Smooth muscle cell (in vitro differentiated cells): Measurements from ENCODE around the gene KREMEN2. TPM values are rescaled to one million over a fixed set of nuclear protein-coding genes. Genes with fewer than 3 reads are reported as not detected.

ENCODE experiments used
- DNase-seq: peaks from one replicate; lab custom pipeline; 2025; ENCODE audit not compliant: unreplicated experiment; lab: John Stamatoyannopoulos, UW
- H2AFZ ChIP-seq: fragments of 200-600 bp; sonication (generic); 2 replicates; pipeline ENCODE4 v1.6.0; 2016; ENCODE audit warnings: antibody characterized with exemption, low read depth, mild to moderate bottlenecking
- H3F3A ChIP-seq: fragments of 200-600 bp; sonication (generic); 2 replicates; pipeline ENCODE4 v1.6.0; 2017; ENCODE audit warnings: antibody characterized with exemption, low read depth
- H3K27ac ChIP-seq: fragments of 200-600 bp; sonication (generic); 2 replicates; pipeline ENCODE4 v1.5.1; 2016; ENCODE audit warnings: low read depth, mild to moderate bottlenecking
- H3K27me3 ChIP-seq: fragments of 200-600 bp; sonication (generic); 2 replicates; pipeline ENCODE4 v1.6.1; 2016; ENCODE audit warnings: low read depth, mild to moderate bottlenecking
- H3K36me3 ChIP-seq: fragments of 200-600 bp; sonication (generic); 2 replicates; pipeline ENCODE4 v1.5.1; 2016; ENCODE audit warnings: low read depth
- H3K4me1 ChIP-seq: fragments of 200-600 bp; sonication (generic); 2 replicates; pipeline ENCODE4 v1.5.1; 2016; ENCODE audit warnings: low read depth
- H3K4me2 ChIP-seq: fragments of 200-600 bp; sonication (generic); 2 replicates; pipeline ENCODE4 v1.6.0; 2016; ENCODE audit warnings: mild to moderate bottlenecking
- H3K4me3 ChIP-seq: fragments of 200-600 bp; sonication (generic); 2 replicates; pipeline ENCODE4 v1.5.1; 2016; ENCODE audit warnings: mild to moderate bottlenecking
- H3K79me2 ChIP-seq: fragments of 200-600 bp; sonication (generic); 2 replicates; pipeline ENCODE4 v1.6.0; 2016; ENCODE audit warnings: low read depth, mild to moderate bottlenecking
- H3K9ac ChIP-seq: fragments of 200-600 bp; sonication (generic); 2 replicates; pipeline ENCODE4 v1.6.0; 2016; ENCODE audit warnings: low read depth
- H3K9me3 ChIP-seq: fragments of 200-600 bp; sonication (generic); replicated peaks from 2 replicates; pipeline ENCODE4 v1.5.1; 2016; ENCODE audit warnings: low read depth
- H4K20me1 ChIP-seq: fragments of 200-600 bp; sonication (generic); 2 replicates; pipeline ENCODE4 v1.6.0; 2016; ENCODE audit warnings: low read depth
- WGBS: methylation state at CpG from one replicate; pipeline ENCODE4 v1.1.7; 2016; ENCODE audit warnings: low lambda C conversion rate; 5-methylcytosine and 5-hydroxymethylcytosine counted together
- polyA plus RNA-seq: library from polyadenylated mRNA; unstranded; fragments of >200 nt; fragmentation: Nextera tagmentation; extraction: Ambion mirVana; gene quantifications from 2 replicates; pipeline ENCODE4 v1.2.1, GENCODE V29; 2016
- total RNA-seq: library from RNA; depleted of rRNA; stranded (reverse); fragments of >200 nt; gene quantifications from 2 replicates; pipeline ENCODE4 v1.2.3, GENCODE V29; 2014
- TF ChIP-seq, protein P1 (sequence below): fragments of 200-600 bp; sonication (generic); IDR thresholded peaks from 2 replicates; pipeline ENCODE4 v1.5.1; 2017; ENCODE audit warnings: borderline replicate concordance, mild to moderate bottlenecking, antibody characterized with exemption; ENCODE audit not compliant: insufficient read depth, poor library complexity, severe bottlenecking

The KREMEN2 gene
- total and polyA plus RNA-seq, 2 experiments from 2014 or later, result 0.27 to 2.0 TPM

GRCh38 chr16:2996298-2996697 lies 32.2 kb downstream of the KREMEN2 start:
- H3K79me2 ChIP-seq, result no peaks in the 10 kb centered on the region
- H3F3A ChIP-seq, result no peaks in the 10 kb centered on the region
- DNase-seq, result no peak
- H3K9ac ChIP-seq, result no peak overlapping the region
- H3K9me3 ChIP-seq, result no peaks in the 10 kb centered on the region
- TF ChIP-seq, protein P1, sequence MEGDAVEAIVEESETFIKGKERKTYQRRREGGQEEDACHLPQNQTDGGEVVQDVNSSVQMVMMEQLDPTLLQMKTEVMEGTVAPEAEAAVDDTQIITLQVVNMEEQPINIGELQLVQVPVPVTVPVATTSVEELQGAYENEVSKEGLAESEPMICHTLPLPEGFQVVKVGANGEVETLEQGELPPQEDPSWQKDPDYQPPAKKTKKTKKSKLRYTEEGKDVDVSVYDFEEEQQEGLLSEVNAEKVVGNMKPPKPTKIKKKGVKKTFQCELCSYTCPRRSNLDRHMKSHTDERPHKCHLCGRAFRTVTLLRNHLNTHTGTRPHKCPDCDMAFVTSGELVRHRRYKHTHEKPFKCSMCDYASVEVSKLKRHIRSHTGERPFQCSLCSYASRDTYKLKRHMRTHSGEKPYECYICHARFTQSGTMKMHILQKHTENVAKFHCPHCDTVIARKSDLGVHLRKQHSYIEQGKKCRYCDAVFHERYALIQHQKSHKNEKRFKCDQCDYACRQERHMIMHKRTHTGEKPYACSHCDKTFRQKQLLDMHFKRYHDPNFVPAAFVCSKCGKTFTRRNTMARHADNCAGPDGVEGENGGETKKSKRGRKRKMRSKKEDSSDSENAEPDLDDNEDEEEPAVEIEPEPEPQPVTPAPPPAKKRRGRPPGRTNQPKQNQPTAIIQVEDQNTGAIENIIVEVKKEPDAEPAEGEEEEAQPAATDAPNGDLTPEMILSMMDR, result no peak
- H3K4me3 ChIP-seq, result no peak overlapping the region
- H4K20me1 ChIP-seq, result no peaks in the 10 kb centered on the region
- WGBS, result 86% methylated on average over 10 of the region's 13 CpGs
- no peak overlapping the region for H2AFZ ChIP-seq
- no peaks in the 10 kb centered on the region for H3K36me3 ChIP-seq
- no peaks in the 10 kb centered on the region for H3K27me3 ChIP-seq
- no peak overlapping the region for H3K4me2 ChIP-seq
- no peaks in the 10 kb centered on the region for H3K4me1 ChIP-seq
- no peak overlapping the region for H3K27ac ChIP-seq

GRCh38 chr16:2999929-3000328 lies 35.9 kb downstream of the KREMEN2 start:
- H2AFZ ChIP-seq, result no peak overlapping the region
- peaks cover 2% of the 10 kb centered on the region for H3K4me1 ChIP-seq
- H3K9me3 ChIP-seq, result no peaks in the 10 kb centered on the region
- no peak overlapping the region for H3K4me3 ChIP-seq
- H3F3A ChIP-seq, result no peaks in the 10 kb centered on the region
- H3K27me3 ChIP-seq, result peaks cover 3% of the 10 kb centered on the region
- TF ChIP-seq, protein P1, result no peak
- H3K27ac ChIP-seq, result no peak overlapping the region
- no peaks in the 10 kb centered on the region for H3K36me3 ChIP-seq
- no peaks in the 10 kb centered on the region for H3K79me2 ChIP-seq
- no peak overlapping the region for H3K4me2 ChIP-seq
- 92% methylated on average over 6 of the region's 6 CpGs for WGBS
- no peak for DNase-seq
- H3K9ac ChIP-seq, result no peak overlapping the region
- no peaks in the 10 kb centered on the region for H4K20me1 ChIP-seq

DNA sequence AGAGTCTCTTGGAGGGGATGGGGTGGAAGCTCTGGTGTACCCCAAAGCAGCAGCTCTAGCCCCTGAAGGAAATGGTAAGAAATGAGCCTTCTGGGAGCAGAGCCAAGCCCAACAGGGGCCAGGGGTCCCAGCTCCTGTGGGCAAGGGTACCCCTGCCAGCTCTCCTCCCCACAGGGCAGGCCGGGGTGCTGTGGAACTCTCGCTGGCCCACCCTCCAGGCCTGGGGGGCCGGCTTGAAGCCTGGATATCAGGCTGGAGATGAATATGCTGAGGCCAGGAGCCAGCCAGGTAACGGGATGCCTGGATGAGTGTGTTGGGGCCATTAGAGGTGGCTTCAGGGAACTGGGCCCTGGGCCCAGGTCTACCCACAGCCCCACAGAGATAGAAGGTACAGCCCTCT lies 36.5 kb downstream of the KREMEN2 start:
- Histone ChIP-seq H3K4me1 (peaks cover 4% of the 10 kb centered on the region), H2AFZ (no peak overlapping the region), H3K9me3 (no peaks in the 10 kb centered on the region), H3K36me3 (no peaks in the 10 kb centered on the region), H3K9ac (no peak overlapping the region), H3F3A (no peaks in the 10 kb centered on the region), H3K4me2 (no peak overlapping the region), H3K4me3 (no peak overlapping the region), H3K79me2 (no peaks in the 10 kb centered on the region), H3K27ac (no peak overlapping the region), H4K20me1 (no peaks in the 10 kb centered on the region), H3K27me3 (peaks cover 9% of the 10 kb centered on the region)
- TF ChIP-seq, protein P1, result no peak
- DNase-seq, result no peak
- WGBS, result 92% methylated on average over 4 of the region's 4 CpGs

GRCh38 chr16:3001316-3001715 lies 37.2 kb downstream of the KREMEN2 start:
- Histone ChIP-seq H3K4me3 (no peak overlapping the region), H3F3A (no peaks in the 10 kb centered on the region), H2AFZ (no peak overlapping the region), H4K20me1 (no peaks in the 10 kb centered on the region), H3K9ac (no peak overlapping the region), H3K36me3 (no peaks in the 10 kb centered on the region), H3K79me2 (no peaks in the 10 kb centered on the region), H3K9me3 (no peaks in the 10 kb centered on the region), H3K4me2 (no peak overlapping the region), H3K27me3 (peaks cover 17% of the 10 kb centered on the region), H3K4me1 (peaks cover 4% of the 10 kb centered on the region), H3K27ac (no peak overlapping the region)
- DNase-seq, result no peak
- WGBS, result 86% methylated on average over 12 of the region's 12 CpGs
- TF ChIP-seq, protein P1, result no peak
